Kidney epithelial cell (primary cell): Measurements from ENCODE around the gene APBA3. TPM values are rescaled to one million over a fixed set of nuclear protein-coding genes. Genes with fewer than 3 reads are reported as not detected.

Experiments used
- DNase-seq: peaks from one replicate; pipeline ENCODE4 v3.0.0-alpha.2; 2010; ENCODE audit warnings: low read depth
- H3K27me3 ChIP-seq: 2 replicates; pipeline ENCODE4 v1.6.0; 2011; ENCODE audit warnings: low read length; ENCODE audit not compliant: control insufficient read depth, insufficient read depth
- H3K36me3 ChIP-seq: 2 replicates; pipeline ENCODE4 v1.5.1; 2011; ENCODE audit warnings: low read length; ENCODE audit not compliant: control insufficient read depth, insufficient read depth
- H3K4me3 ChIP-seq: 2 replicates; pipeline ENCODE4 v1.5.1; 2011; ENCODE audit warnings: low read depth, mild to moderate bottlenecking, control low read depth, low read length
- total RNA-seq: library from RNA; depleted of rRNA; stranded (reverse); fragments of >200 nt; gene quantifications from 2 replicates; pipeline ENCODE4 v1.2.3, GENCODE V29; 2015
- TF ChIP-seq, protein P1 (sequence below): IDR thresholded peaks from 2 replicates; pipeline ENCODE4 v1.5.1; 2011; ENCODE audit warnings: mild to moderate bottlenecking, moderate library complexity, low read length, control low read depth, inconsistent platforms; ENCODE audit not compliant: insufficient read depth, poor library complexity, severe bottlenecking

APBA3 gene
- total RNA-seq, 1 donor from 2014 or later: 39.7 TPM

GRCh38 chr19:3770136-3770999 is 8.9 kb upstream of the APBA3 start:
- Histone ChIP-seq H3K27me3 (peaks cover 18% of the 10 kb centered on the region), H3K36me3 (no peaks in the 10 kb centered on the region), H3K4me3 (no peak overlapping the region)
- no peak for DNase-seq
- TF ChIP-seq, protein P1, sequence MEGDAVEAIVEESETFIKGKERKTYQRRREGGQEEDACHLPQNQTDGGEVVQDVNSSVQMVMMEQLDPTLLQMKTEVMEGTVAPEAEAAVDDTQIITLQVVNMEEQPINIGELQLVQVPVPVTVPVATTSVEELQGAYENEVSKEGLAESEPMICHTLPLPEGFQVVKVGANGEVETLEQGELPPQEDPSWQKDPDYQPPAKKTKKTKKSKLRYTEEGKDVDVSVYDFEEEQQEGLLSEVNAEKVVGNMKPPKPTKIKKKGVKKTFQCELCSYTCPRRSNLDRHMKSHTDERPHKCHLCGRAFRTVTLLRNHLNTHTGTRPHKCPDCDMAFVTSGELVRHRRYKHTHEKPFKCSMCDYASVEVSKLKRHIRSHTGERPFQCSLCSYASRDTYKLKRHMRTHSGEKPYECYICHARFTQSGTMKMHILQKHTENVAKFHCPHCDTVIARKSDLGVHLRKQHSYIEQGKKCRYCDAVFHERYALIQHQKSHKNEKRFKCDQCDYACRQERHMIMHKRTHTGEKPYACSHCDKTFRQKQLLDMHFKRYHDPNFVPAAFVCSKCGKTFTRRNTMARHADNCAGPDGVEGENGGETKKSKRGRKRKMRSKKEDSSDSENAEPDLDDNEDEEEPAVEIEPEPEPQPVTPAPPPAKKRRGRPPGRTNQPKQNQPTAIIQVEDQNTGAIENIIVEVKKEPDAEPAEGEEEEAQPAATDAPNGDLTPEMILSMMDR: no peak

DNA sequence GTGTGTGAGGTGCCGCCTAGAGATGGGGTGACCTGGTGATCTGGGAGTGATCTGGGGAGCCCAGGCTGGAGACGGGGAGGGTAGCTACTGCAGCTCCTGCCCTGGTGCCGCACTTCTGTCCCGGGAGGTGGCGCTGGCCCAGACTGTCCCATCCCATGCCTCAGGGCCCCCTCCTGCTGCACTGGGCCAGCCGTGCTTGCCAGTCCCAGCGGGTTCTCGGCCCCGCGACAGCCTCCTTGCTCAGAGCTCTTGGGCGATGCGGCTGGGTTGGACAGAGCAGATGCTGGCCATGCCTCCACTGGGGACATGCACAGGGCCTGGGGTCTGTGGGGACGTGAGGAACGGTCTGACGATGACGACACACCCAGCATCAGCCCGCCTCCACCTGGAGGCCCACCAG is 8.0 kb upstream of the APBA3 start:
- Histone ChIP-seq H3K36me3 (no peaks in the 10 kb centered on the region), H3K27me3 (peaks cover 17% of the 10 kb centered on the region), H3K4me3 (no peak overlapping the region)
- no peak for DNase-seq
- TF ChIP-seq, protein P1: no peak

DNA sequence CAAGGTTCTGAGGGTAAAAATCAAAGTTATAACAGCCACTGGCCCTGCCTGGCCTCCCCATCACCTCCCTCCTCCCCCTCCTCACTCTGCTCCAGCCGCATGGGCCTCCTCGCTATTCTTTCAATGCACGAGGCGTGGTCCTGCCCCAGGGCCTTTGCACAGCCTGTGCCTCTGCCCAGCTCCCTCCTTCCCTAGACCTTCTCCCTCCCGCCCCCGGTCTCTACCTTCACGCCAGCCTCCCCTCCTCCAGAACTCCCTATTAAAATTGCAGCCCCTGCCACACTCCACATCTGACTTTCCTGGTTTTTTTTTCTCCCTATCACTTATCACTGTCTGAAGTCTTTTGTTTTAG is 7.2 kb upstream of the APBA3 start:
- no peaks in the 10 kb centered on the region for H3K36me3 ChIP-seq
- no peak overlapping the region for H3K4me3 ChIP-seq
- peaks cover 14% of the 10 kb centered on the region for H3K27me3 ChIP-seq
- DNase-seq: no peak
- TF ChIP-seq, protein P1: no peak

- Histone ChIP-seq H3K36me3 (no peaks in the 10 kb centered on the region), H3K4me3 (no peak overlapping the region), H3K27me3 (peaks cover 14% of the 10 kb centered on the region)
- DNase-seq: no peak
- TF ChIP-seq, protein P1: no peak
Observed at GRCh38 chr19:3768015-3768747, 6.7 kb upstream of the APBA3 start.

- DNase-seq: no peak
- H3K36me3 ChIP-seq: no peaks in the 10 kb centered on the region
- TF ChIP-seq, protein P1: no peak
- H3K27me3 ChIP-seq: peaks cover 12% of the 10 kb centered on the region
- H3K4me3 ChIP-seq: no peak overlapping the region
Observed at GRCh38 chr19:3767050-3767449, 5.6 kb upstream of the APBA3 start.
